ENCODE measurements around the gene PTPRT. TPM values are rescaled to one million over a fixed set of nuclear protein-coding genes. Genes with fewer than 3 reads are reported as not detected.

Gene PTPRT
- total RNA-seq, 1 experiment from 2014 or later, result 0.20 TPM

DNA sequence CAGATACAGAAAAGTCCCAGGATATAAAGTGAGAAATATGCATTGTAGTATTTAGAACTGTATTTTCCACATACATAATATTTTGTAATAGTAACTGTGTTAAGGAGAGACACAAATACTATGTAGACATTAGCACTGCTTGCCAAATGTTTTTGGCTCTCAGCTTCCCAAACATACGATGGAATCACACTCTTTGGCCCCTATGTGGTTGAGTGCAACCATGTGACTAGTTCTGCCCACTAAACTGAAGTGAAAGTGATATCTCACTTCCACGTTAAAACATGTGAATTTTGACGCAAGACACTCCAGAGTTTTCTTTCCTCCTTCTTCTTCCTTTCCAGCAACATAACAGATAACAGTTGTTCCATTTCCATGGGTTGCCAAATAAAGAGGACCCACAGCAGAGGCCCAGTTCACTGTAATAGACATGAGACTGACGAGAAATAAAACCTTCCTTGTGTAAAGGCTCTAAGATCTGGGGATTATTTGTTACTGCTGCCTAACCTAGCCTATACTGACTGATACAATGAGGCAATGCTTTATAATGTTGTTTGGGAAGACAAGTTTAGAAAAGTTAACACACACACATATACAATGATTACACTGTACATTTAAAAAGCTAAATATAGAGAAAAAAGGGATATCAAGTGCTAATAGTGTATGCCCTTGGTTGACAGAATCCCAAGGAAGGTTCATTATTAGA lies 97.2 kb downstream of the PTPRT start:
- Histone ChIP-seq H3K27me3 (replicated peaks; ENCODE audit: control insufficient read depth, insufficient read depth, low read length) (no peaks in the 10 kb centered on the region; the same call in 1 of the 2 replicates), H3K36me3 (ENCODE audit: control insufficient read depth, insufficient read depth, low read length) (no peaks in the 10 kb centered on the region), H3K9me3 (no peaks in the 10 kb centered on the region), H3K4me1 (no peaks in the 10 kb centered on the region), H3K4me3 (ENCODE audit: low read depth, low read length) (no peak overlapping the region)
- ChIA-PET POLR2A (no interaction called here), CTCF (no interaction called here)
- TF ChIP-seq, protein P1, sequence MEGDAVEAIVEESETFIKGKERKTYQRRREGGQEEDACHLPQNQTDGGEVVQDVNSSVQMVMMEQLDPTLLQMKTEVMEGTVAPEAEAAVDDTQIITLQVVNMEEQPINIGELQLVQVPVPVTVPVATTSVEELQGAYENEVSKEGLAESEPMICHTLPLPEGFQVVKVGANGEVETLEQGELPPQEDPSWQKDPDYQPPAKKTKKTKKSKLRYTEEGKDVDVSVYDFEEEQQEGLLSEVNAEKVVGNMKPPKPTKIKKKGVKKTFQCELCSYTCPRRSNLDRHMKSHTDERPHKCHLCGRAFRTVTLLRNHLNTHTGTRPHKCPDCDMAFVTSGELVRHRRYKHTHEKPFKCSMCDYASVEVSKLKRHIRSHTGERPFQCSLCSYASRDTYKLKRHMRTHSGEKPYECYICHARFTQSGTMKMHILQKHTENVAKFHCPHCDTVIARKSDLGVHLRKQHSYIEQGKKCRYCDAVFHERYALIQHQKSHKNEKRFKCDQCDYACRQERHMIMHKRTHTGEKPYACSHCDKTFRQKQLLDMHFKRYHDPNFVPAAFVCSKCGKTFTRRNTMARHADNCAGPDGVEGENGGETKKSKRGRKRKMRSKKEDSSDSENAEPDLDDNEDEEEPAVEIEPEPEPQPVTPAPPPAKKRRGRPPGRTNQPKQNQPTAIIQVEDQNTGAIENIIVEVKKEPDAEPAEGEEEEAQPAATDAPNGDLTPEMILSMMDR (IDR thresholded peaks at IDR 0.05; ENCODE audit: insufficient read depth in 1 of 2, low read depth in 1 of 2, low read length in 1 of 2, severe bottlenecking in 1 of 2, unreplicated experiment in 1 of 2), result no peak
- intact Hi-C loops (cut with micrococcal nuclease; ENCODE audit: unreplicated experiment), result no loop called here
- Mint-ChIP-seq H3K36me3 (ENCODE audit: insufficient read depth, unreplicated experiment) (no peaks in the 10 kb centered on the region), H3K9me3 (ENCODE audit: unreplicated experiment) (peaks cover 20% of the 10 kb centered on the region), H3K4me3 (ENCODE audit: unreplicated experiment) (no peak overlapping the region), H3K4me1 (ENCODE audit: low read depth, unreplicated experiment) (no peaks in the 10 kb centered on the region), H3K27ac (ENCODE audit: unreplicated experiment) (no peak overlapping the region), H3K27me3 (ENCODE audit: insufficient read depth, unreplicated experiment) (peaks cover 13% of the 10 kb centered on the region)
- BruUV-seq (replicated peaks), result no TSS peak
- no peak for DNase-seq

DNA sequence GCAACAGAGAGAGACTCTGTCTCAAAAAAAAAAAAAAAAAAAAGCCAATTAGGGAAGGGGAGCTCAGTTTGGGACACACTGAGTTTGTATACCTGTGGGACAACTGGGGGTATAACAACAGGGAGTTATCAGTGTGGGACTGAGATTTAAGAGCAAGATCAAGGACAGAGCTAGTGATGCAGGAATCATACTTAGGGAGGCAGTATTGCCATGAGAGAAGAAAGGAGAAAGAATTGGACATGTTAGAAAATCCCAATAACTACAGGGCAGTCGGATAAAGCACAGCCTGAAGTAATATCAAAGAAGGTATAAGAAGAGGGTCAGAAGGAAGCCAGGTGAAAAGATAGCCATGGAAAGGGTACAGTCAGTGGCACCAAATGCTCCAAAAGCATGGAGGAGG lies 121.2 kb downstream of the PTPRT start:
- no peak overlapping the region for H3K27ac Mint-ChIP-seq (ENCODE audit: unreplicated experiment)

DNA sequence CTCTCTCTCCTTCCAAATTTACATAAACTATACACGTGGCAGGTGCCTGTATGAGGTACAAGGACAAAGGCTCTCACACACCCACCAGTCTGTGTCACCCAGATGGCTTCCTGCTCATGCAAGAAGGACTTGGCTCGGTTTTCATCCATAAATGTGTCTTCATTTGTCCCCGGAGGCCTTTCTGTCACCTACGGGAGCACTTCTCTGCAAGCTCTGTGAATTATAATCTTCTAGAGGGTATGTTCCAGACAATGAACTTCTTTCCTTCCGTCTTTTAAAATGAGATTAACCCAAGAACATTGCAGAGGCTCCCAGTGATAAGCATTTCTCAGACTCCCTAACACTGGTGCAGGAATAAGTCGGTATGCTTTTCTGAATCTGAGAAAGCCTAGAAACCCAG lies 123.6 kb downstream of the PTPRT start:
- Mint-ChIP-seq H3K27ac (ENCODE audit: unreplicated experiment) (no peak overlapping the region), H3K4me3 (ENCODE audit: unreplicated experiment) (no peak overlapping the region), H3K27me3 (ENCODE audit: insufficient read depth, unreplicated experiment) (no peaks in the 10 kb centered on the region), H3K4me1 (ENCODE audit: low read depth, unreplicated experiment) (no peaks in the 10 kb centered on the region), H3K9me3 (ENCODE audit: unreplicated experiment) (no peaks in the 10 kb centered on the region), H3K36me3 (ENCODE audit: insufficient read depth, unreplicated experiment) (no peaks in the 10 kb centered on the region)
- Histone ChIP-seq H3K4me1 (no peaks in the 10 kb centered on the region), H3K27me3 (replicated peaks; ENCODE audit: control insufficient read depth, insufficient read depth, low read length) (peaks cover 1% of the 10 kb centered on the region; the same call in 1 of the 2 replicates), H3K36me3 (ENCODE audit: control insufficient read depth, insufficient read depth, low read length) (no peaks in the 10 kb centered on the region), H3K4me3 (ENCODE audit: low read depth, low read length) (no peak overlapping the region), H3K9me3 (no peaks in the 10 kb centered on the region)
- POLR2A ChIA-PET, result no interaction called here
- no TSS peak for BruUV-seq (replicated peaks)
- TF ChIP-seq, protein P1 (IDR thresholded peaks at IDR 0.05; ENCODE audit: insufficient read depth in 1 of 2, low read depth in 1 of 2, low read length in 1 of 2, severe bottlenecking in 1 of 2, unreplicated experiment in 1 of 2), result no peak
- intact Hi-C loops (cut with micrococcal nuclease; ENCODE audit: unreplicated experiment), result no loop called here
- CTCF ChIA-PET, result no interaction called here
- no peak for DNase-seq

More for the DNA sequence above, 121.2 kb downstream of the PTPRT start:
- no peaks in the 10 kb centered on the region for H3K27me3 ChIP-seq (replicated peaks; ENCODE audit: control insufficient read depth, insufficient read depth, low read length)
- intact Hi-C loops (cut with micrococcal nuclease; ENCODE audit: unreplicated experiment), result no loop called here
- no peaks in the 10 kb centered on the region for H3K9me3 ChIP-seq
- H3K36me3 Mint-ChIP-seq (ENCODE audit: insufficient read depth, unreplicated experiment), result no peaks in the 10 kb centered on the region
- no peaks in the 10 kb centered on the region for H3K4me1 ChIP-seq
- H3K4me1 Mint-ChIP-seq (ENCODE audit: low read depth, unreplicated experiment), result no peaks in the 10 kb centered on the region
- ChIA-PET POLR2A (no interaction called here), CTCF (no interaction called here)
- no peaks in the 10 kb centered on the region for H3K9me3 Mint-ChIP-seq (ENCODE audit: unreplicated experiment)
- H3K4me3 ChIP-seq (ENCODE audit: low read depth, low read length), result no peak overlapping the region
- no peak for DNase-seq
- H3K4me3 Mint-ChIP-seq (ENCODE audit: unreplicated experiment), result no peak overlapping the region
- peaks cover 2% of the 10 kb centered on the region for H3K27me3 Mint-ChIP-seq (ENCODE audit: insufficient read depth, unreplicated experiment)
- no TSS peak for BruUV-seq (replicated peaks)
- no peaks in the 10 kb centered on the region for H3K36me3 ChIP-seq (ENCODE audit: control insufficient read depth, insufficient read depth, low read length)
- TF ChIP-seq, protein P1 (IDR thresholded peaks at IDR 0.05; ENCODE audit: insufficient read depth in 1 of 2, low read depth in 1 of 2, low read length in 1 of 2, severe bottlenecking in 1 of 2, unreplicated experiment in 1 of 2), result no peak
